Endothelial cell of umbilical vein (primary cell): ENCODE results near the gene PEX10. TPM values are rescaled to one million over a fixed set of nuclear protein-coding genes. Genes with fewer than 3 reads are reported as not detected.

ENCODE experiments used
- BruUV-seq: library from RNA; stranded (reverse); fragments of 400-500 nt; replicated peaks from 2 replicates; lab custom pipeline; 2021; lab: Mats Ljungman, UMichigan
- CTCF ChIA-PET: fragments of 300-600, 350-600 bp; sonication (Branson Sonifier 250); formaldehyde crosslinking; loops from one replicate; lab custom pipeline; 2021; ENCODE audit warnings: antibody characterized with exemption, inconsistent platforms; lab: Charles Lee
- POLR2A ChIA-PET: fragments of 300-600, 350-600 bp; sonication (Branson Sonifier 250); formaldehyde crosslinking; loops from one replicate; lab custom pipeline; 2021; ENCODE audit warnings: antibody characterized with exemption, inconsistent platforms; lab: Charles Lee
- DNase-seq: peaks from one replicate; pipeline ENCODE4 v3.0.0-alpha.2; 2011; ENCODE audit warnings: low read depth, low spot score
- FAIRE-seq: peaks from 2 replicates; lab custom pipeline; 2011; peaks lifted over from hg19 to GRCh38; lab: Jason Lieb, UNC
- H2AFZ ChIP-seq: 2 replicates; pipeline ENCODE4 v1.6.0; 2012; ENCODE audit warnings: low read depth, low read length, control low read depth, inconsistent platforms
- H3K27ac ChIP-seq: 2 replicates; pipeline ENCODE4 v1.5.1; 2011; ENCODE audit warnings: low read depth, mild to moderate bottlenecking, control low read depth, low read length, moderate library complexity; ENCODE audit not compliant: insufficient read depth
- H3K27me3 ChIP-seq, 2 experiments: 2 replicates each; pipeline versions ENCODE4 v1.6.0 to v1.6.1; 2011; ENCODE audit warnings: low read length in 2 of 2, mixed read lengths in 1 of 2; ENCODE audit not compliant: control insufficient read depth in 2 of 2, insufficient read depth in 2 of 2
- H3K36me3 ChIP-seq, 2 experiments: 2 replicates in 1 of 2; 3 replicates in 1 of 2; pipeline ENCODE4 v1.5.1; 2011; ENCODE audit warnings: low read length in 2 of 2, mild to moderate bottlenecking in 1 of 2, moderate library complexity in 1 of 2; ENCODE audit not compliant: control insufficient read depth in 2 of 2, insufficient read depth in 2 of 2; ENCODE audit errors: extremely low read depth in 1 of 2
- H3K4me1 ChIP-seq: 3 replicates; pipeline ENCODE4 v1.5.1; 2011; ENCODE audit warnings: mild to moderate bottlenecking, low read length; ENCODE audit not compliant: control insufficient read depth, insufficient read depth; ENCODE audit errors: extremely low read depth
- H3K4me2 ChIP-seq: 2 replicates; pipeline ENCODE4 v1.6.1; 2011; ENCODE audit warnings: low read length, control low read depth, mixed read lengths; ENCODE audit not compliant: insufficient read depth
- H3K4me3 ChIP-seq, 3 experiments: fragments of 200-600 bp in 1 of 3; sonication (generic), shearing (Covaris generic) in 1 of 3; replicated peaks in 1 of 3; 2 replicates each; pipeline ENCODE4 v1.5.1; 2011 to 2016; ENCODE audit warnings: control low read depth in 3 of 3, low read length in 3 of 3, mild to moderate bottlenecking in 2 of 3, inconsistent platforms in 1 of 3, low read depth in 1 of 3, moderate library complexity in 1 of 3; ENCODE audit not compliant: insufficient read depth in 1 of 3
- H3K79me2 ChIP-seq: 2 replicates; pipeline ENCODE4 v1.6.0; 2012; ENCODE audit warnings: low read length, inconsistent platforms; ENCODE audit not compliant: control insufficient read depth, insufficient read depth
- H3K9ac ChIP-seq: replicated peaks from 2 replicates; pipeline ENCODE3; 2011; ENCODE audit warnings: low read length, control low read depth; ENCODE audit not compliant: insufficient read depth; ENCODE audit errors: extremely low read depth
- H3K9me1 ChIP-seq: replicated peaks from 3 replicates; pipeline ENCODE4 v1.6.0; 2011; ENCODE audit warnings: mild to moderate bottlenecking, low read length; ENCODE audit not compliant: control insufficient read depth, insufficient read depth; ENCODE audit errors: extremely low read depth
- H3K9me3 ChIP-seq: replicated peaks from 2 replicates; pipeline ENCODE4 v1.5.1; 2012; ENCODE audit warnings: low read length, inconsistent platforms; ENCODE audit not compliant: control insufficient read depth, insufficient read depth
- H4K20me1 ChIP-seq: replicated peaks from 2 replicates; pipeline ENCODE3; 2011; ENCODE audit warnings: mild to moderate bottlenecking, low read length; ENCODE audit not compliant: control insufficient read depth, insufficient read depth; ENCODE audit errors: extremely low read depth
- EZH2 ChIP-seq: IDR thresholded peaks from 2 replicates; pipeline ENCODE4 v1.6.1; 2012; ENCODE audit warnings: borderline replicate concordance, low read depth, mild to moderate bottlenecking, moderate library complexity, low read length, inconsistent platforms; ENCODE audit not compliant: severe bottlenecking
- FOS ChIP-seq: IDR thresholded peaks from 2 replicates; pipeline ENCODE4 v1.6.1; 2011; ENCODE audit warnings: mild to moderate bottlenecking, low read length, moderate library complexity, borderline replicate concordance; ENCODE audit not compliant: insufficient read depth
- GATA2 ChIP-seq: IDR thresholded peaks from 2 replicates; pipeline ENCODE4 v1.7.0; 2011; ENCODE audit warnings: low read depth, mild to moderate bottlenecking, moderate library complexity, mixed read lengths, low read length; ENCODE audit not compliant: insufficient read length, insufficient read depth
- JUN ChIP-seq: IDR thresholded peaks from 2 replicates; pipeline ENCODE4 v1.6.1; 2011; ENCODE audit warnings: borderline replicate concordance, low read depth; ENCODE audit not compliant: insufficient read length, insufficient read depth
- MYC ChIP-seq: IDR thresholded peaks from one replicate; pipeline ENCODE4 v1.6.1; 2011; ENCODE audit warnings: mild to moderate bottlenecking, low read depth, low read length
- POLR2A ChIP-seq: IDR thresholded peaks from 2 replicates; pipeline ENCODE4 v1.6.1; 2012; ENCODE audit warnings: low read depth, mild to moderate bottlenecking, control low read depth, low read length
- POLR2AphosphoS5 ChIP-seq: IDR thresholded peaks from 2 replicates; pipeline ENCODE4 v1.6.1; 2012; ENCODE audit warnings: low read depth, mild to moderate bottlenecking, control low read depth, low read length, moderate library complexity; ENCODE audit not compliant: insufficient read depth
- dilution Hi-C: fragments of 300-500 bp; cut with MboI; formaldehyde crosslinking; loops from one replicate; pipeline ENCODE4 v1.15.0; 2019; ENCODE audit warnings: low sequenced_read_pairs; ENCODE audit not compliant: extremely low pct_ligation_motif_present
- intact Hi-C: fragments of 100-400 bp; cut with micrococcal nuclease; formaldehyde crosslinking; loops from one replicate; pipeline ENCODE4 v1.10.0; 2022
- polyA plus RNA-seq, 4 experiments: library from polyadenylated mRNA; depleted of rRNA in 3 of 4; stranded (reverse) in 3 of 4; unstranded in 1 of 4; fragments of >200 nt; gene quantifications; 2 replicates each; pipeline versions ENCODE4 v1.2.1 to v1.2.3, GENCODE V29; 2011 to 2012; ENCODE audit warnings: missing spikeins in 1 of 4
- total RNA-seq: library from RNA; stranded (reverse); gene quantifications from 2 replicates; pipeline ENCODE4 v1.2.3, GENCODE V29; 2021
- TF ChIP-seq, protein P1 (sequence below), 2 donors: IDR thresholded peaks; 1 replicate in 1 of 2; 2 replicates in 1 of 2; pipeline ENCODE4 v1.5.1; 2011; ENCODE audit warnings: low read length in 2 of 2, mild to moderate bottlenecking in 2 of 2, moderate library complexity in 2 of 2, control low read depth in 1 of 2, inconsistent platforms in 1 of 2, low read depth in 1 of 2; ENCODE audit not compliant: insufficient read depth in 1 of 2; ENCODE audit errors: extremely low read depth in 1 of 2
- TF ChIP-seq, protein P2 (sequence below): IDR thresholded peaks from 2 replicates; pipeline ENCODE4 v1.6.1; 2011; ENCODE audit not compliant: insufficient read depth, insufficient read length

PEX10 gene
- total and polyA plus RNA-seq, 2 donors (not counting 3 experiments of a cell fraction or from before 2014, with no cell fraction given): 25.1 to 26.7 TPM

DNA sequence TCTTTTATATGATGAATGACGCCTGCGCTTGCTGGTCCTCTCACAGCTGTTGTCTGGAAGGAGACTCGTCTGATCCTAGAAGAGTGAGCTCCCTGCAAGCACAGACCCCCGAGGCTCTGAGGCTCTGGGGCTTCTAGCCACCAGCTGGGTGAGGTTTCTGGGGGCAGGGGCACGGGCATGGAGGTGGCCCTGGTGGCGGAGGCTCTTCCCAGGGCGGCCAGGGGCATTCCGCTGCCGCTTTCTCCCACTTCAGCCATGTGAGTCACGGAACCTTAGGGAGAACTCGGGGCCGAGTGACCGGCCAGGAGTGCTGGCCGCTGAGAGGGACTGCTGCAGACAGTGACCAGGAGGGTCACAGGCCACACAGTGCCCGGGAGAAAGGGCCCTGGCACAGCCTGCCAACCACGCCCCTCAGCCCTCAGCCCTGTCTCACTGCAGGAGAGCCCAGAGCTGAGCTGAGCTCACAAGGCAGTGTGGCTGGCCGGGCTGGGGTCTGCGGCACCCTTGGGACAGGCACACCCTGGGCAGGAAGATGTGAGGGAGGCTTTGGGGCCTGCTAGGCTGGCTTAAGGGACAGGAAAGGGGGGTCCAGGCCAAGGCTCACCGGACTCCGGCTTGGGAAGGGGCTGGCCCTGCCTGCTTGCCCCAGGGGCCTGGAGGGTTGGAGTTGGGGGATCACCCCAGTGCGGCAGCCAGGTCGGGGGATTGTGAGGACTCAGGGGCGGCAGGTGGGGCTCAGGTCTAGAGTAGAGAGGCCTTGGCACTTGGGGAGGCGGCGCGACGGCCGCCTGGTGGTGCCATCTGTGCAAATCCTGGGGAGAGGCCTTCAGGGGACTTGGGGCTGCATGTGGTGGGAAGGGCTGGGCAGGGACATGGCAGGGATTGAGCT is 56.7 kb downstream of the PEX10 start:
- H3K27ac ChIP-seq: no peak overlapping the region
- FAIRE-seq: no peak
- TF ChIP-seq, protein P1, sequence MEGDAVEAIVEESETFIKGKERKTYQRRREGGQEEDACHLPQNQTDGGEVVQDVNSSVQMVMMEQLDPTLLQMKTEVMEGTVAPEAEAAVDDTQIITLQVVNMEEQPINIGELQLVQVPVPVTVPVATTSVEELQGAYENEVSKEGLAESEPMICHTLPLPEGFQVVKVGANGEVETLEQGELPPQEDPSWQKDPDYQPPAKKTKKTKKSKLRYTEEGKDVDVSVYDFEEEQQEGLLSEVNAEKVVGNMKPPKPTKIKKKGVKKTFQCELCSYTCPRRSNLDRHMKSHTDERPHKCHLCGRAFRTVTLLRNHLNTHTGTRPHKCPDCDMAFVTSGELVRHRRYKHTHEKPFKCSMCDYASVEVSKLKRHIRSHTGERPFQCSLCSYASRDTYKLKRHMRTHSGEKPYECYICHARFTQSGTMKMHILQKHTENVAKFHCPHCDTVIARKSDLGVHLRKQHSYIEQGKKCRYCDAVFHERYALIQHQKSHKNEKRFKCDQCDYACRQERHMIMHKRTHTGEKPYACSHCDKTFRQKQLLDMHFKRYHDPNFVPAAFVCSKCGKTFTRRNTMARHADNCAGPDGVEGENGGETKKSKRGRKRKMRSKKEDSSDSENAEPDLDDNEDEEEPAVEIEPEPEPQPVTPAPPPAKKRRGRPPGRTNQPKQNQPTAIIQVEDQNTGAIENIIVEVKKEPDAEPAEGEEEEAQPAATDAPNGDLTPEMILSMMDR (IDR thresholded peaks at IDR 0.05; ENCODE audit: extremely low read depth in 1 of 2, insufficient read depth in 1 of 2, low read depth in 1 of 2, low read length in 2 of 2): no peak
- TF ChIP-seq FOS (no peak), POLR2AphosphoS5 (no peak), POLR2A (no peak), GATA2 (no peak), MYC (no peak), JUN (no peak), EZH2 (no peak)
- TF ChIP-seq, protein P2, sequence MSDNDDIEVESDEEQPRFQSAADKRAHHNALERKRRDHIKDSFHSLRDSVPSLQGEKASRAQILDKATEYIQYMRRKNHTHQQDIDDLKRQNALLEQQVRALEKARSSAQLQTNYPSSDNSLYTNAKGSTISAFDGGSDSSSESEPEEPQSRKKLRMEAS: no peak
- intact Hi-C loops: no loop called here
- no TSS peak for BruUV-seq
- no peaks in the 10 kb centered on the region for H3K4me1 ChIP-seq
- dilution Hi-C loops: no loop called here
- H3K9me3 ChIP-seq: no peaks in the 10 kb centered on the region
- CTCF ChIA-PET: interaction anchor here (0.9 to 1.2 kb wide), 2 partner anchors 26 to 128 kb away, joined by 3 read pairs; partner anchors contain the start of gene SKI
- POLR2A ChIA-PET: no interaction called here
- no peak for DNase-seq
- H3K36me3 ChIP-seq: no peaks in the 10 kb centered on the region
- H3K9me1 ChIP-seq: no peaks in the 10 kb centered on the region
- H3K4me3 ChIP-seq: no peak overlapping the region
- H3K79me2 ChIP-seq: no peaks in the 10 kb centered on the region
- H3K9ac ChIP-seq: no peak overlapping the region
- no peaks in the 10 kb centered on the region for H4K20me1 ChIP-seq
- H3K27me3 ChIP-seq: no peaks in the 10 kb centered on the region
- H2AFZ ChIP-seq: no peak overlapping the region
- no peak overlapping the region for H3K4me2 ChIP-seq
